Measurements from ENCODE around the gene ZNF555. TPM values are rescaled to one million over a fixed set of nuclear protein-coding genes. Genes with fewer than 3 reads are reported as not detected.
"Not testable (repeated sequence)": the region's sequence is repeated elsewhere in the genome, so short reads cannot be mapped to it uniquely, and the experiment has no call there.

Gene ZNF555
- total RNA-seq, 1 donor from 2014 or later = 18.8 TPM

GRCh38 chr19:2816641-2817040 lies 24.6 kb upstream of the ZNF555 start:
- H3K27ac ChIP-seq = no peak overlapping the region
- peaks cover 6% of the 10 kb centered on the region for H3K79me2 ChIP-seq (ENCODE audit: low read depth)
- no peak for TF ChIP-seq CTCF (IDR thresholded peaks at IDR 0.05)
- no peak for TF ChIP-seq EZH2 (IDR thresholded peaks at IDR 0.05)
- no peak for TF ChIP-seq EZH2phosphoT487 (IDR thresholded peaks at IDR 0.05)
- DNase-seq (ENCODE audit: low spot score) = no peak
- H3K9me3 Mint-ChIP-seq = peaks cover 2% of the 10 kb centered on the region
- H4K20me1 ChIP-seq (ENCODE audit: low read depth) = peaks cover 7% of the 10 kb centered on the region
- no peak overlapping the region for H3K4me2 ChIP-seq
- peaks cover 6% of the 10 kb centered on the region for H3K27me3 Mint-ChIP-seq (ENCODE audit: insufficient read depth, low read depth)
- no peaks in the 10 kb centered on the region for H3K4me1 ChIP-seq
- H2AFZ ChIP-seq (replicated peaks) = no peak overlapping the region
- no peak overlapping the region for H3K9ac ChIP-seq
- H3K36me3 ChIP-seq = no peaks in the 10 kb centered on the region
- no peak overlapping the region for H3K4me3 Mint-ChIP-seq
- no peaks in the 10 kb centered on the region for H3K27me3 ChIP-seq
- no peak overlapping the region for H3K27ac Mint-ChIP-seq
- no peaks in the 10 kb centered on the region for H3F3A ChIP-seq (ENCODE audit: low read depth)
- H3K4me1 Mint-ChIP-seq = peaks cover 2% of the 10 kb centered on the region
- no peaks in the 10 kb centered on the region for H3K9me3 ChIP-seq (ENCODE audit: low read depth)
- no peak overlapping the region for H3K4me3 ChIP-seq
- H3K36me3 Mint-ChIP-seq = peaks cover 2% of the 10 kb centered on the region

GRCh38 chr19:2817237-2817829 lies 23.9 kb upstream of the ZNF555 start:
- H3K4me3 ChIP-seq, H3K4me2 ChIP-seq, H3K27ac Mint-ChIP-seq: not testable (repeated sequence)

GRCh38 chr19:2819540-2820111 lies 21.6 kb upstream of the ZNF555 start, which contains the start of gene ZNF554:
ZNF554 (plus strand) TSS chr19:2819868; CDS start chr19:2820072, 204 bp downstream.
- Histone ChIP-seq H2AFZ (replicated peaks) (peak within 1 kb of the TSS; percentile 78), H3K4me1 (no peaks in the 10 kb centered on the region), H3K9me3 (ENCODE audit: low read depth) (no peaks in the 10 kb centered on the region), H3K27ac (no peak within 1 kb of the TSS), H3K4me3 (peak within 1 kb of the TSS; percentile 95), H3K4me2 (peak within 1 kb of the TSS; percentile 100), H4K20me1 (ENCODE audit: low read depth) (peaks cover 7% of the 10 kb centered on the region), H3K9ac (peak within 1 kb of the TSS; percentile 66), H3F3A (ENCODE audit: low read depth) (no peaks in the 10 kb centered on the region), H3K79me2 (ENCODE audit: low read depth) (peaks cover 6% of the 10 kb centered on the region), H3K27me3 (no peaks in the 10 kb centered on the region), H3K36me3 (no peaks in the 10 kb centered on the region)
- Mint-ChIP-seq H3K36me3 (peaks cover 12% of the 10 kb centered on the region), H3K4me3 (peak within 1 kb of the TSS; percentile 94), H3K4me1 (peaks cover 2% of the 10 kb centered on the region), H3K27me3 (ENCODE audit: insufficient read depth, low read depth) (peaks cover 6% of the 10 kb centered on the region), H3K9me3 (peaks cover 5% of the 10 kb centered on the region), H3K27ac (no peak within 1 kb of the TSS)
- no peak for TF ChIP-seq EZH2phosphoT487 (IDR thresholded peaks at IDR 0.05)
- peak; percentile 87 for TF ChIP-seq CTCF (IDR thresholded peaks at IDR 0.05)
- no peak for TF ChIP-seq EZH2 (IDR thresholded peaks at IDR 0.05)
- DNase-seq (ENCODE audit: low spot score) = peak; percentile 100

More at GRCh38 chr19:2817237-2817829, 23.9 kb upstream of the ZNF555 start:
- not testable (repeated sequence) for H3K4me1 ChIP-seq; H3F3A ChIP-seq (ENCODE audit: low read depth); H3K9me3 ChIP-seq (ENCODE audit: low read depth); H3K27ac ChIP-seq; H3K4me1 Mint-ChIP-seq; H3K79me2 ChIP-seq (ENCODE audit: low read depth); H3K9me3 Mint-ChIP-seq; H4K20me1 ChIP-seq (ENCODE audit: low read depth); H3K9ac ChIP-seq; H3K36me3 ChIP-seq; H3K36me3 Mint-ChIP-seq; H2AFZ ChIP-seq (replicated peaks); H3K27me3 Mint-ChIP-seq (ENCODE audit: insufficient read depth, low read depth); H3K27me3 ChIP-seq
- H3K4me3 Mint-ChIP-seq = peak overlapping the region; percentile 73
- peak; percentile 58 for DNase-seq (ENCODE audit: low spot score)

GRCh38 chr19:2820112-2820702 lies 21.1 kb upstream of the ZNF555 start:
- Histone ChIP-seq H3K27me3 (no peaks in the 10 kb centered on the region), H3K4me3 (peak overlapping the region; percentile 95), H3K9ac (peak overlapping the region; percentile 66), H3K36me3 (no peaks in the 10 kb centered on the region), H3F3A (ENCODE audit: low read depth) (no peaks in the 10 kb centered on the region), H3K4me1 (no peaks in the 10 kb centered on the region), H3K9me3 (ENCODE audit: low read depth) (no peaks in the 10 kb centered on the region), H3K79me2 (ENCODE audit: low read depth) (peaks cover 6% of the 10 kb centered on the region), H3K4me2 (peak overlapping the region; percentile 100), H3K27ac (no peak overlapping the region), H4K20me1 (ENCODE audit: low read depth) (peaks cover 2% of the 10 kb centered on the region), H2AFZ (replicated peaks) (peak overlapping the region; percentile 78)
- no peak overlapping the region for H3K27ac Mint-ChIP-seq
- H3K4me1 Mint-ChIP-seq = peaks cover 2% of the 10 kb centered on the region
- peaks cover 6% of the 10 kb centered on the region for H3K9me3 Mint-ChIP-seq
- TF ChIP-seq CTCF (IDR thresholded peaks at IDR 0.05) (no peak), EZH2phosphoT487 (IDR thresholded peaks at IDR 0.05) (no peak), EZH2 (IDR thresholded peaks at IDR 0.05) (no peak)
- peaks cover 6% of the 10 kb centered on the region for H3K27me3 Mint-ChIP-seq (ENCODE audit: insufficient read depth, low read depth)
- DNase-seq (ENCODE audit: low spot score) = peak; percentile 71
- peak overlapping the region; percentile 94 for H3K4me3 Mint-ChIP-seq
- peaks cover 14% of the 10 kb centered on the region for H3K36me3 Mint-ChIP-seq

Measured in neural progenitor cell (in vitro differentiated cells).